ENCODE measurements around the gene TSC1.

TSC1 gene

GRCh38 chr9:132989014-132989310, 44.5 kb upstream of the TSC1 start:
- TF ChIP-seq CTCF (IDR thresholded peaks at IDR 0.05; ENCODE audit: borderline replicate concordance, control extremely low read depth, extremely low read depth, insufficient read depth, missing control alignments), result no peak
- in situ Hi-C loops (cut with MboI; ENCODE audit: low sequenced_read_pairs, unreplicated experiment), result no loop called here
- no peak for DNase-seq (ENCODE audit: low spot score)

- no peak for TF ChIP-seq CTCF (IDR thresholded peaks at IDR 0.05; ENCODE audit: borderline replicate concordance, control extremely low read depth, extremely low read depth, insufficient read depth, missing control alignments)
- in situ Hi-C loops (cut with MboI; ENCODE audit: low sequenced_read_pairs, unreplicated experiment), result no loop called here
- no peak for DNase-seq (ENCODE audit: low spot score)
Observed at GRCh38 chr9:132988244-132989013, 44.0 kb upstream of the TSC1 start.

- no peak for DNase-seq (ENCODE audit: low spot score)
- in situ Hi-C loops (cut with MboI; ENCODE audit: low sequenced_read_pairs, unreplicated experiment), result no loop called here
- TF ChIP-seq CTCF (IDR thresholded peaks at IDR 0.05; ENCODE audit: borderline replicate concordance, control extremely low read depth, extremely low read depth, insufficient read depth, missing control alignments), result no peak
Observed at GRCh38 chr9:132986640-132987620, 42.5 kb upstream of the TSC1 start.

- in situ Hi-C loops (cut with MboI; ENCODE audit: low sequenced_read_pairs, unreplicated experiment), result no loop called here
- no peak for TF ChIP-seq CTCF (IDR thresholded peaks at IDR 0.05; ENCODE audit: borderline replicate concordance, control extremely low read depth, extremely low read depth, insufficient read depth, missing control alignments)
- DNase-seq (ENCODE audit: low spot score), result no peak
Observed at GRCh38 chr9:132986114-132986513, 41.7 kb upstream of the TSC1 start.

GRCh38 chr9:132985489-132985888, 41.1 kb upstream of the TSC1 start:
- in situ Hi-C loops (cut with MboI; ENCODE audit: low sequenced_read_pairs, unreplicated experiment), result no loop called here
- no peak for TF ChIP-seq CTCF (IDR thresholded peaks at IDR 0.05; ENCODE audit: borderline replicate concordance, control extremely low read depth, extremely low read depth, insufficient read depth, missing control alignments)
- DNase-seq (ENCODE audit: low spot score), result no peak

GRCh38 chr9:132985071-132985350, 40.6 kb upstream of the TSC1 start:
- DNase-seq (ENCODE audit: low spot score), result no peak
- no peak for TF ChIP-seq CTCF (IDR thresholded peaks at IDR 0.05; ENCODE audit: borderline replicate concordance, control extremely low read depth, extremely low read depth, insufficient read depth, missing control alignments)
- in situ Hi-C loops (cut with MboI; ENCODE audit: low sequenced_read_pairs, unreplicated experiment), result no loop called here
